ENCODE data around the gene COL27A1.

COL27A1 gene

DNA sequence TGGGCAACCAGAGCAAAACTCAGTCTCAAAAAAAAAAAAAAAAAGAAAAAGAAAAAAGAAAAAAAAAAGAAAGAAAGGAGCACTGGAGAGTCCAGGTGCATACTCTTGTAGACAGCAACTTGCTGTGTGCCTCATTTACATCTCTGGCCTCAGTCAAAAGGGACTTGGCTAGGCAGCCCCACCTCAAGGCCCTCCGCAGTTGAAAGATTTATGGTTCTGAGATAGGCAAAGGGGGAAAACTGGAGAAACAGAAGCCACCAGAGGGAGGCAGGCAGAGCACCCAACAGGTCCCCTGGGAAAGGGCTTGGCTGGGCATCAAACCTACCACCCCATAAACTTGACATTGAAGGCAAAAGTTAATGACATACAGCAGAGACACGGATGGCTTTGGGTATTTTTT is 180.4 kb downstream of the COL27A1 start:
- TF ChIP-seq, protein P1, sequence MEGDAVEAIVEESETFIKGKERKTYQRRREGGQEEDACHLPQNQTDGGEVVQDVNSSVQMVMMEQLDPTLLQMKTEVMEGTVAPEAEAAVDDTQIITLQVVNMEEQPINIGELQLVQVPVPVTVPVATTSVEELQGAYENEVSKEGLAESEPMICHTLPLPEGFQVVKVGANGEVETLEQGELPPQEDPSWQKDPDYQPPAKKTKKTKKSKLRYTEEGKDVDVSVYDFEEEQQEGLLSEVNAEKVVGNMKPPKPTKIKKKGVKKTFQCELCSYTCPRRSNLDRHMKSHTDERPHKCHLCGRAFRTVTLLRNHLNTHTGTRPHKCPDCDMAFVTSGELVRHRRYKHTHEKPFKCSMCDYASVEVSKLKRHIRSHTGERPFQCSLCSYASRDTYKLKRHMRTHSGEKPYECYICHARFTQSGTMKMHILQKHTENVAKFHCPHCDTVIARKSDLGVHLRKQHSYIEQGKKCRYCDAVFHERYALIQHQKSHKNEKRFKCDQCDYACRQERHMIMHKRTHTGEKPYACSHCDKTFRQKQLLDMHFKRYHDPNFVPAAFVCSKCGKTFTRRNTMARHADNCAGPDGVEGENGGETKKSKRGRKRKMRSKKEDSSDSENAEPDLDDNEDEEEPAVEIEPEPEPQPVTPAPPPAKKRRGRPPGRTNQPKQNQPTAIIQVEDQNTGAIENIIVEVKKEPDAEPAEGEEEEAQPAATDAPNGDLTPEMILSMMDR (IDR thresholded peaks at IDR 0.05; ENCODE audit: borderline replicate concordance, control extremely low read depth, extremely low read depth, insufficient read depth, missing control alignments): no peak
- DNase-seq (ENCODE audit: low spot score): no peak
- in situ Hi-C loops (cut with MboI; ENCODE audit: low sequenced_read_pairs, unreplicated experiment): no loop called here

DNA sequence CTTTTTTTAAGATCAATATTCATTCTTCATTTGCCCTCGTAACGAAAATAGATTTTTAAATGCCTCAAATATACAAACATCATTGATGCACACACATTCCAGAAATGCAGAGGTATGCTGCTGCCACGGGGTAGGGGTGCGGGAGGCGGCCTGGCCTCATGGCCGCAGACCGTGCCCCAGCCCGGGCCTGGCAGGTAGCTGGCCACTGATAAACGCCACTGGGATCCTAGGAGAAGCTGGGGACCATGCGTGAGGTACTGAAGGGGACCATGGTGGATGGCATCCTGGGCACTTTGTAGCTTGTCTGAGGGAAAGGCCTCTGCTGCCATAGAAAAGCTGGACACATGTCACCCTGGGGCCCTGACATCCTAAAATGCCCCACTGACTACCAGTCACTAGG is 180.8 kb downstream of the COL27A1 start:
- no peak for DNase-seq (ENCODE audit: low spot score)
- in situ Hi-C loops (cut with MboI; ENCODE audit: low sequenced_read_pairs, unreplicated experiment): no loop called here
- TF ChIP-seq, protein P1 (IDR thresholded peaks at IDR 0.05; ENCODE audit: borderline replicate concordance, control extremely low read depth, extremely low read depth, insufficient read depth, missing control alignments): no peak

DNA sequence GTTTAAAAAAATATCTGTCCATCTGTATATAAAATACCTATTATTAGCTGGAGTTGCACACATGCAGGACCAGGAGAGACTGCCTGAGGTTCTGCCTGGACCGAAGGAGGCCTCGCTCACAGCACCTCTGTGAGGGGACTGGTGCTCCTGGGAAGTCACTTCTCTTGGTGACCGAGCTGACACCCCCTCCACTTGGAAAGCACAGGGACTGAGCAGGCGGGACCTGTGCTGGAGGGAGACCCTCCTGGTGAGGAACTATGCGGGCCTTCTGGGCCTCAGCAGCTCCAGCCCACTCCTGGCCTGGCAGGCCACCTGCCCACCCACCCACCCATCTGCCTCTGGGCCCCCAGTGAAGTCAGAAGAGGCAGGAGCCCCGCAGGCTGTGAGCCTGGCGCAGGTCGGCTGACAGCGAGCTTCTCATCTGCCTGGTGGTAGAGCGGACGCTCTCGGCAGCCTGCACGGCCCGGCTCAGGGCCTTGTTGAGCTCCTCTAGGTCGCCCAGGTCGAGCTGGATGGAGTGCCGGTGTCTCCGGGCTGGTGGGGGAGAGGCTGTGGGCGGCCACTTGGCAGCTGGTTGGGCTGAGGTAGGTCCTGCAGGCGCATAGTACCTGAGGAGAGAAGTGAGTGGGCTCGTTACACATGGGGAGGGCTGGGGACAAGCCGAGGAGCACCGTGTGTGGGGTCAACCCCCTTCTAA is 181.5 kb downstream of the COL27A1 start:
- in situ Hi-C loops (cut with MboI; ENCODE audit: low sequenced_read_pairs, unreplicated experiment): no loop called here
- DNase-seq (ENCODE audit: low spot score): no peak
- TF ChIP-seq, protein P1 (IDR thresholded peaks at IDR 0.05; ENCODE audit: borderline replicate concordance, control extremely low read depth, extremely low read depth, insufficient read depth, missing control alignments): no peak

DNA sequence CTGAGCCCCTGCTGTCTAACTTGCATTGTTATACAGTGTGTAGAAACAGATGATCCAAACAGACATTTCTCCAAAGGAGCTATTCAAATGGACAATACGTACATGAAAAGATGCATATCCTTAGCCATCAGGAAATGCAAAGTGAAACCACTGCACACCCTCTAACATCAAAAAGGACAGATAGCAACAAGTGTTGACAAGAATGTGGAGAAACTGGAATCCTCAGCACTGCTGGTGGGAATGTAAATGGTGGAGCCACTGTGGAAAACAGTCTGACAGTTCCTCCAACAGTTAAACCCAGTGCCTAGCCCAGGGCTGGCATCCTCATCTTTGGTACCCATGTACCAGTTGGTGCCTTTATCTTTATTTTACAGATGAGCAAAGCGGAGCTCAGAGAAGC is 182.8 kb downstream of the COL27A1 start:
- DNase-seq (ENCODE audit: low spot score): no peak
- TF ChIP-seq, protein P1 (IDR thresholded peaks at IDR 0.05; ENCODE audit: borderline replicate concordance, control extremely low read depth, extremely low read depth, insufficient read depth, missing control alignments): no peak
- in situ Hi-C loops (cut with MboI; ENCODE audit: low sequenced_read_pairs, unreplicated experiment): no loop called here

DNA sequence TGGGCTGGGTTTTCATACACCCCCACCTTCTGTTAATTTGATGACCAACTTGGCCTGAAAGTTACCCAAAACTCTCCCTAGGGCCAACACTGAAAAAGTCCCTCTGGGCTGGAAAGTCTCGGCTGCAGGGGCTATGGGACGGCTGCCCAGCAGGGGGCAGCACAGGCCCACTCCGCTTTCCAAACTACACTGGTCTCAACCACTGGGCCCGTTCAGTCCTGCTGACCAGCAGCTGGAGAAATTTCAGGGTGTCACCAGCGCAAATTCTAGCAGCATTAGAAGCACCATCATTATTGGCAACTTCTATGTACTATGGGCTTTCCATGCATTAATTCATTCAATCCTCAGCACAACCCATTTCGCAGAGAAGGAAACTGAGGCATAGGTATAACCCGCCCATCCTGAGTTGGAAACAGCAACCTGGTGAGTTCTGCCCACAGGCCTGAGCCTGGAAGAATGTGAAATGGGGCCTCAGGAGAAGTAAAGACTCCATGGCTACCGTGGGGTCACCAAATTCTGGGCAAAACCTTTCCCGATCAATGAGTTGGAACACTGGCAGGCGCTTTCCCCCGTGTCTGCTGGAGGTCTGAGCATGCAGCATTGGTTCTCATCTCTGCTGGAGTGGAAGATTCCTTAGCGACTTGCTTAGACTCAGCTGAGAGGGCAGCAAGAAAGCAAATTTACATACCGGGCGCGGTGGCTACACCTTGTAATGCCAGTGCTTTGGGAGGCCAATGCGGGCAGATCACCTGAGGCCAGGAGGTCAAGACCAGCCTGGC is 184.0 kb downstream of the COL27A1 start:
- TF ChIP-seq, protein P1 (IDR thresholded peaks at IDR 0.05; ENCODE audit: borderline replicate concordance, control extremely low read depth, extremely low read depth, insufficient read depth, missing control alignments): peak; percentile 90
- peak; percentile 88 for DNase-seq (ENCODE audit: low spot score)
- in situ Hi-C loops (cut with MboI; ENCODE audit: low sequenced_read_pairs, unreplicated experiment): no loop called here

DNA sequence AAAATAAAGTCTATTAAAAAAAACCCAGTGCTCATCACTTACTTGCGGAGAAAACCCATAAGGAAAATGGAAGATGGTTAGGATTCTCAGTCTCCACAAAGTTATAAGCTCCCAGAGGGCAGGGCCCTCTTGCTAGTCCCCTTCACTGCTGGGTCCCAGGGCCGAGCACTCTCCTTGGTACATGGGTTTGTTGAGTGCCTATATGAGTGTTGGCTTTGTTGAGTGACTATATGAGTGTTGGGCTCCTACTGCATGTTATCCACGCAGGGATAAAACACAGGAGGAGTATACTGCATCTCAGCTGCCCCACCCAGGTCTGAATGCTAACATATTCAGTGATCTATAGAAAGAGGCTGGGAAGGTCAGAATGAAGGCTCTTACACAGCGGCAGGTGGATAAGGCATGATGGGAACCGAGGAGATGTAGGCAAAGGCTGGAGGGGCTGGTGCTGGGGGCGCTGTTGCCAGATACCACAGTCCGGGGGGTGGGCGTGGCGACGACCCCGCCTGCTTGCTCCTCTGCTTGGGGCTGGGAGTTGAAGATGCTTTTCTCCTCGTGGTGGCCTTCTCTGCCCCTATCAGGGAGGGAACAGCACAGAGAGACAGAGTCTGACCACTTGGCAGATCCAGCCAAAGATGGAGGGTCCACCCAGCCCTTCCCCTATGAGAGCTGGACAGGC is 186.0 kb downstream of the COL27A1 start:
- TF ChIP-seq, protein P1 (IDR thresholded peaks at IDR 0.05; ENCODE audit: borderline replicate concordance, control extremely low read depth, extremely low read depth, insufficient read depth, missing control alignments): no peak
- in situ Hi-C loops (cut with MboI; ENCODE audit: low sequenced_read_pairs, unreplicated experiment): no loop called here
- DNase-seq (ENCODE audit: low spot score): no peak
